HEK293 (cell line): ENCODE measurements around the gene OPHN1.

Experiments
- ATF2 ChIP-seq: fragments of 450-650 bp; formaldehyde crosslinking; IDR thresholded peaks from 2 replicates; pipeline ENCODE4 v1.5.1; 2016; ENCODE audit warnings: missing biosample characterization, missing genetic modification characterization, low read depth
- BCL6B ChIP-seq: fragments of 450-650 bp; formaldehyde crosslinking; IDR thresholded peaks from 2 replicates; pipeline ENCODE4 v1.5.1; 2017; ENCODE audit warnings: missing biosample characterization, missing genetic modification characterization
- PRDM10 ChIP-seq: fragments of 450-650 bp; formaldehyde crosslinking; IDR thresholded peaks from 2 replicates; pipeline ENCODE4 v1.5.1; 2016; ENCODE audit warnings: missing biosample characterization, missing genetic modification characterization
- ZNF449 ChIP-seq: fragments of 450-650 bp; formaldehyde crosslinking; IDR thresholded peaks from 2 replicates; pipeline ENCODE4 v1.5.1; 2017; ENCODE audit warnings: missing biosample characterization, mild to moderate bottlenecking, missing genetic modification characterization, moderate library complexity
- TF ChIP-seq, protein P1 (sequence below): fragments of 450-650 bp; formaldehyde crosslinking; IDR thresholded peaks from 2 replicates; pipeline ENCODE4 v1.5.1; 2016; ENCODE audit warnings: missing biosample characterization, missing genetic modification characterization

DNA sequence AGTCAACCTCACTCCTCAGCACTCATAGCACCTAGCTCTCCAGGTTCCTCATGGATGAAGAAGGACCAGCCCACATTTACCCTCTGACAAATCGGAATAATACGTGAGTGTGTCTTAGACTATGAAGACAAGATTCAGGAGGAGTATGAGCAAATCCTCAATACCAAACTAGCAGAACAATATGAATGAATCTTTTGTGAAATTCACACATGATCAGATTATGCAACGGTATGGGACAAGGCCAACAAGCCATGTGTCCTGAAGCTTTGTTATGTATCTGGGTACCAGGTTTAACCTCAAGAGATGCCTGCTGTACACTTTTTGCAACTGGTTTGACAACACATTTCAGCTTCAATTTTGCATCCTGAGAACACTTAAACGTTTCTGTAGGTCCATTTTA, 300.1 kb downstream of the OPHN1 start:
- TF ChIP-seq ATF2 (tag by site-specific recombination) = no peak
- no peak for TF ChIP-seq PRDM10 (tag by site-specific recombination)
- TF ChIP-seq BCL6B (tag by site-specific recombination) = no peak
- no peak for TF ChIP-seq ZNF449
- TF ChIP-seq, protein P1, sequence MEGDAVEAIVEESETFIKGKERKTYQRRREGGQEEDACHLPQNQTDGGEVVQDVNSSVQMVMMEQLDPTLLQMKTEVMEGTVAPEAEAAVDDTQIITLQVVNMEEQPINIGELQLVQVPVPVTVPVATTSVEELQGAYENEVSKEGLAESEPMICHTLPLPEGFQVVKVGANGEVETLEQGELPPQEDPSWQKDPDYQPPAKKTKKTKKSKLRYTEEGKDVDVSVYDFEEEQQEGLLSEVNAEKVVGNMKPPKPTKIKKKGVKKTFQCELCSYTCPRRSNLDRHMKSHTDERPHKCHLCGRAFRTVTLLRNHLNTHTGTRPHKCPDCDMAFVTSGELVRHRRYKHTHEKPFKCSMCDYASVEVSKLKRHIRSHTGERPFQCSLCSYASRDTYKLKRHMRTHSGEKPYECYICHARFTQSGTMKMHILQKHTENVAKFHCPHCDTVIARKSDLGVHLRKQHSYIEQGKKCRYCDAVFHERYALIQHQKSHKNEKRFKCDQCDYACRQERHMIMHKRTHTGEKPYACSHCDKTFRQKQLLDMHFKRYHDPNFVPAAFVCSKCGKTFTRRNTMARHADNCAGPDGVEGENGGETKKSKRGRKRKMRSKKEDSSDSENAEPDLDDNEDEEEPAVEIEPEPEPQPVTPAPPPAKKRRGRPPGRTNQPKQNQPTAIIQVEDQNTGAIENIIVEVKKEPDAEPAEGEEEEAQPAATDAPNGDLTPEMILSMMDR (tag by site-specific recombination) = no peak
